Measurements from ENCODE around the gene PLOD1.
"Not testable (repeated sequence)": the region's sequence is repeated elsewhere in the genome, so short reads cannot be mapped to it uniquely, and the experiment has no call there.

Gene PLOD1

DNA sequence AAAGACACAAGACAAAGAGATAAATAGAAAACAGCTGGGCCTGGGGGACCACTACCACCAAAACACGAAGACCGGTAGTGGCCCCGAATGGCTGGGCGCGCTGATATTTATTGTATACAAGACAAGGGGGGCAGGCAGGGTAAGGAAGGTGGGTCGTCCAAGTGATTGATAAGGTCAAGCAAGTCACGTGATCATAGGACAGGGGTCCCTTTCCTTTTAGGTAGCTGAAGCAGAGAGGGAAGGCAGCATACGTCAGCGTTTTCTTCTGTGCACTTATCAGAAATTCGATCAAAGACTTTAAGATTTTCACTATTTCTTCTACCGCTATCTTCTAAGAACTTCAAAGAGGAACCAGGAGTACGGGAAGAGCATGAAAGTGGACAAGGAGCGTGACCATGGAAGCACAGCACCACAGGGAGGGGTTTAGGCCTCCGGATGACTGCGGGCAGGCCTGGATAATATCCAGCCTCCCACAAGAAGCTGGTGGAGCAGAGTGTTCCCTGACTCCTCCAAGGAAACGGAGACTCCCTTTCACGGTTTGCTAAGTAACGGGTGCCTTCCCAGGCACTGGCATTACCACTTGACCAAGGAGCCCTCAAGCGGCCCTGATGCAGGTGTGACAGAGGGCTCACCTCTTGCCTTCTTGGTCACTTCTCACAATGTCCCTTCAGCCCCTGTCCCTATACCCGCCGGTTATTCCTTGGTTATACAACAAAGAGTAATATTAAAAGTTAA is 21.9 kb upstream of the PLOD1 start:
- not testable (repeated sequence) for DNase-seq (ENCODE audit: low read depth)

DNA sequence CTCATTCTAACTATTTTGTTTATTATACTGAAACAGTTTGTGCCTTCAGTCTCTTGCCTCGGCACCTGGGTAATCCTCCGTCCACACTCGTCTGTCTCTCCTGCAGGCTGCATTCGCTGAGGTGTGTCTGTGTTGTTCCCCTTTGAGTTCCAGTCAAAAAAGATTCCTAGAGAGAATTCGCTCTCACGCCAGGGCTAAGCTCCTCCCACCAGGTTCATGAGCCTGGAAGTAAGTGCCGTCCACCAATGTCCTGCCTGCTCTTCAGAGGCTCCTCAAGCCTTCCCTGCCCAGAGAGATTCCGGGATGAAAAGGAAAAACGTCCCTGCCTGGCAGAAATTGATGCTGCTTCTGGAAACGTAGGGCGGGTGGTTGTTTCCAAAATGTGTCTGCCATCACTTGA is 21.2 kb upstream of the PLOD1 start:
- no peak for DNase-seq (ENCODE audit: low read depth)

DNA sequence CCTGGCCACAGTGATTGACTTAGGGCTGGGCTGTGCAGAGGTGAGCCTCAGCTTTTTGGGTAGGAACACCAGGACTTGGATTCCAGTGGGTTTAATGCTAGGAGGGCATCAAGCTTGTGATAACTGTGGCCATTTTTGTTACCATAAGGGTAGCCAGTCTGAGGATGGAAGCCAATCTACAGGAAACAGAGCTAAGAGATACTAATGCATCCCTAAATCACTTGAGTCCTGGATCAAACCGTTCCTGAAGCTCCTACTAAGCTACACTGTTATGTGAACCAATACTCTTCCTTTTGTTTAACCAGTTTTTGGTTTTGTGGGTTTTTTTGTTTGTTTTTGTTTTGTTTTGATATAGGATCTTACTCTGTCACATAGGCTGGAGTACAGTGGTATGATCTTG is 20.5 kb upstream of the PLOD1 start:
- DNase-seq (ENCODE audit: low read depth) = no peak

DNA sequence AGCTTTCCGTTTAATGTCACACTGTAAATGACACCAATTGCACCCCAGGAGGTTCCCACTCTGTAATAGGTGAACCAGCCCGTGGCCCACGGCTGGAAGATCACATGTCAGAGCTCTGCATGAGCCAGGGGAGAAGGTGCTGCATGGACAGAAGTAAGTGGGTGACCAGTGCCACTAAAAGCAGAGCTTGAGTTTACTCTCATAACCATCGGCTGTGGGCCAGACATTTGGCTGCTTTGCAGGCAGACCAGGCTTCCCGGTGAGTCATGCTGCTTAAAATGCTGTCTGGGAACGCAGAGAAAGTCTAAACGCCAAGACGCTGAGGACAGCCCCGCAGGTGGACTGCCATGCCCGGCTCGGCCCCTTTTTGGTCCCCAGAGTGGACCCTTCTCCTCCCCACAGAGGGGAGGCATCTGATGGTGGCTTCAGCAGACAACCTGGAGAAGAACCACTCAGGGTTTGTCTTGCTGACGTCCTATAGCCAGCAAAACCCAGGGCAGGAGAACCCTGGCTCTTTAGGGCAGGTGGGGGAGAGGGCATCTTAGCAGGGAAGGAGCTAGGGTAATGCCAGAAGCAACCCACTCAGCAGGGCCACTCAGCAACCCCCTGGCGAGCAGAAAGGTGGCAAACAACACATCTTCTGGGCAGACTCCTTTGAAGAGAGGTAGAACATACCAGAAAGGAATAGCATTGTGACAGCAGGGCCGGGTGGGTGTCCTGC is 15.6 kb upstream of the PLOD1 start:
- DNase-seq (ENCODE audit: low read depth) = no peak

DNA sequence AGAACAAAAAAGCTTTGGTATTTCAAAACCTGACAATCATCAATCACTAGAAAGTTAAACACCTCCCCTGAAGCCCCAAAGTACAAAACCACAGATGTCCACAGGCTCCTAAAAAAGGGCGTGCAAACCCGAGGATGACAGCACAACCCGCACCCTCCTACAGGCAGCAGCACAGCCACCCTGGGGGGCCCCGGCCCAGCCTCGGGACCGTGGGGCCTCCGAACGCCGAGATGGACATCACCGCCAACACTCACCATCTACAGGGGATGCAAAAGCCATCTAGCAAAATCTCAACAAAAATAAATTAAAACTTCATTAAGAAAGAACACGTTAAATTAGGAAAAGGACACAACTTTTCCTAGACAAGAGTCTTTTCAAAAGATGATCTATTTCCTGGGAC is 14.9 kb upstream of the PLOD1 start:
- DNase-seq (ENCODE audit: low read depth) = no peak

DNA sequence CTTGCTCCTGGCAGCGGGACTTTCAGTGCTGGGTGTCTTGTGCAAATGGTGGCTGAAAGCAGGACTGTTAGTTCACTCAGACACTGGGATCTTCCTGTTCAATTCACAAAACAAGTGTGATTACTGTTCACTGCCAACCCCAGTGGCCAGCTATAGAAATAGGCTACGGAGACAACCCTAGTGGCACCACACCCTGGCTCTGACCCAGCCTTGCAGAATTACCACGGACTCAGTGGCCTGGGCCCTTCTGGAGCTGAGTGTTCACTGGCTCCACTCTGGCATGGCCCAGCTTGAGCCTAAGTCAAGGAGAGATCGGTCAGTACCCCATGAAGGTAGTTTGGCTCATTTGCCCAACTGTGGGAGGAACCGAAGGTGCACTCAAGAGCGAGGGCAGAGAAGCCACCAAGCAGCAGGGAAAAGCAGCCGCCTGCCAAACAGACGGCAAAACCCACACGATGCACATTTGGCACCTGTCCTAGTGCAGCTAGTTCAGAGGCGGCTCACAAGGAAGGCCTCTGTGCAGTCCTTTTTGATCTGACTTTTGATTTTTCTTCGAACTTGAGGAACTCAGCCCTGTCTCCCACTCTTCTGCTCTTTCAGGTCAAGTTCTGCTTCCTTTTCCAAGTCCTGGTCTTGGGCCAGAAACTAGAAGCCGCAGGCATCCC is 14.1 kb upstream of the PLOD1 start:
- DNase-seq (ENCODE audit: low read depth) = no peak

DNA sequence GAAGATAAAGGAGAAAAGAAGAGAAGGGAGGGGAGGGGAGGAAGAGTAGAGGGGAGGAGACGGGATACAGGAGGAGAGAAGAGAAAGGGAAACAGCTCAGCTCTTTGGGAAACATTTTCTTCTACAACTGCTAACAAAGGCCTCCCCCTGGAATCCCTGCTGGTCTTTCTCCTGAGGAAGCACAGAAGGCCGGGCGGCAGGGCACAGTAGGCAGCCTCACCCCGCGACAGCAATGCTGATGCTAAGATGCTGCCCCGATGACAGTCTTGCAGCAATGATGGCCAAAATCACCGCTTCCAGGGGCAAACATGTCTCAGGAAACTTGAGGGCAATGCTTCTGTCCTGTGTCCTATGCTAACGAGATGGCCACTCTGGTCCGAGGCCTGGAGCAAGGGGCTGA is 13.5 kb upstream of the PLOD1 start:
- DNase-seq (ENCODE audit: low read depth) = no peak

DNA sequence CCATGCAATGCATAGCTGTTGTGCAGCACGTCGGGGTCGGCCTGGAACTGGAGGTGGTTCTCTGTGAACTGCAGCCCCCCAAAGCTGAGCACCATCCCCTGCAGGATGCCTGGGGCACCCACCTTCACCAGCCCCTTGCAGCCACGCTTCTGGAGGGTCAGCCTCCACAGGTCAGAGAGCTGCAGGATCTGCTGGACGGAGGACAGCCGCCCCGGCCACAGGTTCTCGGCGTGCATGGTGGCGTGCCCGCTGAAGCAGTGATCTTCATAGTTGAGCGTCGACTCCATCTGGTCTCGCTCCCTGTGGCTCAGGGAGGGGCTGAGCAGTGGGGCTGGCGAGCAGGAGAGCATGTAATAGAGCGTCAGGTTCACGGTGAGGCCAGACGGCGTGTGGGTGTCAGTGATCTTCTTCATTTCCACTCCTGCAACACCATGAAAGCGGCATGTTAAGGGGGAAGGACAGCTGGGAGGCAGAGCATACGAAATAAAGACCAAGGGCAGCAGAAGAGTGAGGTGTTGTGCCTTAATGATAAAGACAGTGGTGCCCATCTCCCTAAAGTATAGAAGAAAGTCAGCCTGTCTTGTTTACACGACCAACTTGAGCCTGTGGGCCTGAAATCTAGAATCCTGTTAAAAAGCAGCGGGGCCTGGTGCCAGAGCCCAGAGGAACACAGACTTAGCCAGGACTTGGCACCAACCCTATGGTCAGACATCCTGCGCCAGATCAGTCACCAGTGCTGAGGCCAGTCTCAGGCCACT is 11.3 kb upstream of the PLOD1 start:
- no peak for DNase-seq (ENCODE audit: low read depth)

DNA sequence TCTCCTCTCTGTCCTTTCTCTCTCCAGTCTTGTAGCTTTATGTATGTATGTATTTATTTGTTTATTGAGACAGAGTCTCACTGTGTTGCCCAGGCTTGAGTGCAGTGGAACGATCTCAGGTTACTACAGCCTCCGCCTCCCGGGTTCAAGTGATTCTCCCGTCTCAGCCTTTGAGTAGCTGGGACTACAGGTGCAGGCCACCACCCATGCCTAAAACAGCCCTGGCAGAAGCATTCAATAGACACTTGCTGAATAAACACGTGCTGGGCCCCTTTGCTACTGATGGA is 10.7 kb upstream of the PLOD1 start:
- no peak for DNase-seq (ENCODE audit: low read depth)

DNA sequence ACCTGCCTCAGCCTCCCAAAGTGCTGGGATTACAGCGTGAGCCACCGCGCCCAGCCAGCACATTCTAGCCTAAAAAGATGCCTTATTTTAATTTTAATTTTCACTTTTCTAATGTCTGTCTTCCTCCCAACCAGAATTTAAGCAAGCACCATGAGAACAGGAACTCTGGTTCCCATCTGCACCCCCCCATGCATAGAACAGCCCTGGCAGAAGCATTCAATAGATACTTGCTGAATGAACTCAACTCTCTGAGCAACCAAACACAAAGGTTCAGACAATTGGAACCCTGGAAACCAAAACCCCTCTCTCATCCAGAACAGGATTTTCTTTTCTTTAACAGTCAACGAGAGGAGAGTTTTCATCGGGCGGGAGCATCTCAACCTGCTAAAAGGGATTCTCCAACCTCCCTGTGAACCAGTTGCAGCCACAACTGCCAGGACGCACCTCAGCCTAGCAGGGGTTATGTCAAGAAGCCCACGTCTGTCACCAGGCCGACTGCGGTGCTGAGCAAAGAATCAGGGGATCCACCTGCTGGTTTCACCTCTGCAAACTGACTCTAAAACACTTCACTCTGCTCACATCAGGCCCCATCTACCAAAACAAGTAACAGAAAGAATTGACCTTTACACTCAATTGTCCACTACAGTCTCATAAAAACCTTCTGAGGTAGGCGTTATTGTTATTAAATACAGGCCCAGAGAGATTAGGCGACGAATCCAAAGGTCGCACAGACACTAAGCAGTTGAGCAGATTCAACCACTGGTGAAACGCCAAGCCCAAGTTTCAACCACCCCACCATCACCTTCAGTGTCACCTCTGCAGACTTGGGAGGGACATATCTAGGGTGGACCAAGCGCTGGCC is 10.0 kb upstream of the PLOD1 start:
- DNase-seq (ENCODE audit: low read depth) = no peak

DNA sequence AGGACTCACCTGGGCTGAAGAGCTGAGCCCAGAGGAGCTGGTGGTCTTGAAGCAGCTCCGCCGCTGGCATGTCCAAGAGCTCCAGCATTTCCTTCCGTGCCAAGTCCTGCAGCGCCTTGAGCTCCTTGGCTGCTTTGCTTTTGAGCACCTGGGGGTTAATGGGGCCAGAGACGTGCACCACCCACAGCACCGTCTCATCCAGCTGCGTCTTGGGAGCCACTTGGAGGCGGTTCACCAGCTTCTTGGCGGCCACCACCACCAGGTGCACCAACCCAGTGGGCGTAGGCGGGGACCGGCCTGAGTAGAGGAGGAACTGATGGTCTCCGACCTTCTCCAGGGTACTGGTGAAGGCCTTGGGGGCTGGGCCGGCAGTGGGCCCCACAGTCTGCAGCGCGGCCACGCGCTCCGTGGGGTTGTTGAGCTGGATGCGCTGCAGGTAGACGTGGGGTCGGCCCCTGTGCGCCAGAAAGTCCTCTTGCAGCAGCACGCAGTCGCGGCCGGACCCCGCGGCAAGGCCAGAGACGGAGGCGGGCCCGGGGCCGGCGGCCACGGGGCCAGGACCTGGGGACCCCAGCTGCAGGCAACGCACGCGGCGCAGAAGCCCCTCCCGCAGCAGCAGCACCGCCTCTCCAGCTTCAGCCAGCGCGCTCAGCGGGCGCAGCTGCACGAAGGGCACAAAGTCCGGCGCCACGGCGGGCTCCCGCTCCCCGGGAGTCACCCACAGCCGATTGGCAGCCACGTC is 9.2 kb upstream of the PLOD1 start:
- DNase-seq (ENCODE audit: low read depth) = not testable (repeated sequence)

DNA sequence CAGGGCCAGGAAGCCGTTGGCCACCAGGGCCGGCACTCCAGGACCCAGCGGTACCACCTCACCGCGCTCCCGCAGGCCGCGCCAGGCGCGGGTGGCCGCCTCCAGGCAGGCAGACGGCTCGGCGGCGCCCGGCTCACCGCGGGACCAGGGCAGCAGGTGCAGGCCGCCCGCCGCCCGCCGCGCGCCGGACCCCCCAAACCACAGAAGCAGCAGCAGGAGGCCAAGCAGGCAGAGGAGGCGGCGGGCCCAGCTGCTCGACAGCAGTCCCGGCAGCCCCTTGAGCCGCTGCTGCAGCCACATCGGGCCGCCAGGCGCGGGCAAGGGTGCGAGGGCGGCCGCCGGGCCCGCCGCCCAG is 8.6 kb upstream of the PLOD1 start:
- no peak for DNase-seq (ENCODE audit: low read depth)

DNA sequence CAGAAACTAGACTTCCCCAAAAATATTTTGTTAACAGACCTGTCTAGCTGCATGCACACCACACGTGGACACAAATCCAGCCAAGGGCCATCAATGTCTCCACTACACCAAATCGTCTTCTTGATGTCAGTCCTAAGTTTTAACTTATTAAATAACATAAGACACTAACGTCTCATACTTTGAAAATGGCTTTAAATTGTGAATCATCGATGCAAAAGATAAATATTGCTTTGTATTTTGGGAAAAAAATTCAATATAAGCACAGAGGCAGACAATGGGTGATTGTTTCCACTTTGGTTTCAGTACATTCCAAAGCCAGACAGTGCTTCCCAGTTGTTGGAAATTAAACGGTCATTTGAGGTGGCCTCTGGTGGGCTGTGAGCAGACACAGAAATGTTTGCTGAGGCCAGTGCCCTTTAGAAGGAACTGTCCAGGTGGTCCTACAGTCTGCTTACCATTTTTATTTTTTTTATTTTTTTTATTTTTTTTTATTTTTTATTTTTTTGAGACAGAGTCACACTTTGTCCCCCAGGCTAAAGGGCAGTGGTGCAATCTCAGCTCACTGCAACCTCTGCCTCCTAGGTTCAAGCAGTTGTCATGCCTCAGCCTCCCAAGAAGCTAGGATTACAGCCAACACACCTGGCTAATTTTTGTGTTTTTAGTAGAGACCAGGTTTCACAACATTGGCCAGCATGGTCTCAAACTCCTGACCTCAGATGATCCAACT is 6.5 kb upstream of the PLOD1 start:
- DNase-seq (ENCODE audit: low read depth) = no peak

DNA sequence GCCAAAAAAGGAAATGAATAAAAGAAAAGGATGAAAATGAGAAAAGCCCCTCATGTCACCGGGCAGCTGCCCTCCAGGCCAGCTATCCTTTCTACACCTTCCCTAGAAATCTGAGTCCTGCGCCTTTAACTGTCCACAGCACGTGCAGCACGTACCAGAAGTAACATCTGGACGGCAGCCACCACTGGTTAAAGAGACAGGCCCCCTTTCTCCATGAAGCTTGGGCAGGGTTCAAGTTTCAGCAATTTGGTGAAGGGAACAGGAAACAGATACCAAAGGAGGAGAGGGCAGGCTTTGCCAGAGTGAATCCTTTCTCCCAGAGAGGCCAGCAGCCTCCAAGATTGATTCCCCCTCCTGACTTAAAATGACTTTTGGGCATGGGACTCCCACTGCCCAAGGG is 4.7 kb upstream of the PLOD1 start:
- DNase-seq (ENCODE audit: low read depth) = no peak

DNA sequence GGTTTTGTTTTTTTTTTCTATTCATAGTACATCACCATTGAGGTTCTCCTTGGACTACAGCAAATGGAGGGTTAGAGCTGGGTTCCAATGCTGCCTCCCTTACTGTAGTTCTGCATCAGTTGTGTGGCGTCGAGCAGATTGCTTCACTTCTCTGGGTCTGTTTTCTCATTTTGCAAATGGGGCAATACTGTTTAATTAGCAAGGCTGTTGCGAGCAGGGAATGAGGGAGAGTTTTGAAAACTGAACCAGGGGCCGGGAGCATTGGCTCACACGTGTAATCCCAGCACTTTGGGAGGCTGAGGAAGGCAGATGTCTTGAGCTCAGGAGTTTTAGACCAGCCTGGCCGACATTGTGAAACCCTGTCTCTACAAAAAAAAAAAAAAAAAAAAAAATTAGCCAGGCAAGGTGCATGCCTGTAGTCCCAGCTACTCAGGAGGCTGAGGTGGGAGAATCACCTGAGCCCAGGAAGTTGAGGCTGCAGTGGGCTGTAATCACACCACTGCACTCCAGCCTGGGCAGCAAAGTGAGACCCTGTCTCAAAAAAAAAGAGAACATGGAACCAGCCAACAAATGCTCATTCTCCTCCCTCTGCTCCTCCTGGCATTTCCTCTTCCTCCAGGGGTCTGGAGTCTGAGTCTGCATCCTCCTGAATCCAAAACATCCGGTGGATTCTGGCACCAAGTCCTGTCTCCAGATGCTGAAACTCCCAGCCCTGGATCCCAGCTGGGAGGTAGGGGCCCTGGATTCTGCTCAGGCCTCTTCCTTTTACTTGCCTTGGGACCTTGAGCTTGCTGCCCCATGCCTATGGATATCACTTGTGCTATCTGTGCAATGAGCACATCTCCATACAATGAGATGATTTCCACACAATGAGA is 3.7 kb upstream of the PLOD1 start:
- DNase-seq (ENCODE audit: low read depth) = no peak

DNA sequence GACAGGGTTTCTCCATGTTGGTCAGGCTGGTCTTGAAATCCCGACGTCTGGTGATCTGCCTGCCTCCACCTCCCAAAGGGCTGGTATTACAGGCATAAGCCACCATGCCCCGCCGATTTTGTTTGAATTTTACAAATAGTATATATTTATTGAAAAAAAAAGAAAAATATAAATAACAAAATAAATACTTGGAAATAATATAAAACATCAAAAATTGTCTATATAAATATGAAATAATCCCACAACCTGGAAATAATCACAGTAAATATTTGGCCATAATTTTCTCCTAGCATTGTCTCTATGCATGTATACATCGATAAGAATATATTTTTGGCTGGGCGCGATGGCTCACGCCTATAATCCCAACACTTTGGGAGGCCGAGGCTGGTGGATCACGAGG is 2.7 kb upstream of the PLOD1 start:
- no peak for DNase-seq (ENCODE audit: low read depth)

DNA sequence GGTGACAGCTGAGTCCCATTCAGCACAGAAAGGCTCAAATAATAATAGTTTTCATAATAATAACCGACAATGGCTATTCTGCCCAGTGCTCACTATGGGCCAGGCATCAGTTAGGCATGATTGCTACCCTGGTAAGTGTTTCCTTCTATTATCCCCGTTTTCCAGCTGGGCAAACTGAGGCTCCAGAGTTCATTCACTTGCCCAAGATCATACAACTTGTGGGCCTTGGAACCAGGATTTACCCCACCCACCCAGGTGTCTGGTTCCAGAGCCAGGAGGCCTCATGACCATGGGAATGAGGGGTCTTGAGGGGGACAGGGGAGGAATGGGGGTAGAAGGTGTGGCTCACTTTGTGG is 518 bp downstream of the PLOD1 start:
- DNase-seq (ENCODE audit: low read depth) = no peak

DNA sequence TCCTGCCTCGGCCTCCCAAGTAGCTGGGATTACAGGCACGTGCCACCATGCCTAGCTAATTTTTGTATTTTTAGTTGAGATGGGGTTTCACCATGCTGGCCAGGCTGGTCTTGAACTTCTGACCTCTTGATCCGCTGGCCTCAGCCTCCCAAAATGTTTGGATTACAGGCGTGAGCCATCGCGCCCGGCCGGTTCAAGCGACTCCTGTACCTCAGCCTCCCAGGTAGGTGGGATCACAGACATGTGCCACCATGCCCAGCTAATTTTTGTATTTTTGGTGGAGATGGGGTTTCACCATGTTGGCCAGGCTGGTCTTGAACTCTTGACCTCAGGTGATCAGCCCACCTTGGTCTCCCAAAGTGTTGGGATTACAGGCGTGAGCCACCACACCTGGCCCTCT is 1.2 kb downstream of the PLOD1 start:
- DNase-seq (ENCODE audit: low read depth) = not testable (repeated sequence)

DNA sequence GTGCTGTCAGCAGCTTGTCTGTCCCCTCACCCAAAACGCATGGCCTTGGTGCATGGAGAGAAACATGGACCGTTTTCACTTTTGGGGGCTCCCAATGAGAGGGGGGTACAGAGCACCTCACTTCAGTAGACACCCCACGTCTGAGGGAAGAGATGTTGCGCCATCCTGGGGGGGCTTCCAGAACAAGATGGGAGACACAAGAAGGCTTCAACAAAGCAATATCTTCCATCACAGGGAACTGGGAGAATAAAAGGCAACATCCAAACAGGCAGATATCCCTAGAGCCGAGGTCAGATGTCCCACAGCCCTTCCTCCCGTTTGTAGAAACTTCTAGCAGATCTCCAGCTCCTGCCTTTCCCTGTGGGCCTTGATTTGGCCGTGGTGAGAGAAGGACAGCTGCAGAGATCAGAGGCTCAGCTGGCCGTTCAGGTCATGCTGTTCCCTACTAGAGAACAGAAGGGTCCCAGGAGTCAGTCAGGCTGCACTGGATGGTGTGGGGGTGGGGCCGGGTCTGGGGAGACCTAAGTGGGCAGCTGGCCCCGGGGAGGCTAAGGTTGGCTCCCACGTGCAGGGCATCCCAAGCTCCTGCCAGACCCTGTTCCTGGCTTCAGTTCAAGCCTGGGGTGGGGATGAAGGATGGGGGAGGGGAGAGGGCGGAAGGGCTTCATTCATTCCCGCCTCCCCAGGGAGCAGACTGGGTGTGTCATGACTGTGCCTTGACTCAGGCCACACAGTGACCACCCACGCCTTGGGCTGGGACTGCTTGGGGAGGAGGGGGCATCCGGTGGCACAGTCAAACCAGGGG is 4.4 kb downstream of the PLOD1 start:
- no peak for DNase-seq (ENCODE audit: low read depth)
